ENCODE data around the gene PRKAA1. TPM values are rescaled to one million over a fixed set of nuclear protein-coding genes. Genes with fewer than 3 reads are reported as not detected.

Gene PRKAA1
- polyA plus RNA-seq, 1 donor from 2014 or later, result 66.9 TPM

- peaks cover 3% of the 10 kb centered on the region for H3K79me2 ChIP-seq (replicated peaks; ENCODE audit: insufficient read depth, low read length)
- H3K9me3 ChIP-seq (ENCODE audit: low read length), result no peaks in the 10 kb centered on the region
- no peaks in the 10 kb centered on the region for H3K27me3 ChIP-seq (ENCODE audit: insufficient read depth, low read depth, low read length)
- no peak overlapping the region for H2AFZ ChIP-seq (ENCODE audit: low read depth, low read length)
- peaks cover 10% of the 10 kb centered on the region for H3K36me3 ChIP-seq (ENCODE audit: insufficient read depth, low read length)
- TF ChIP-seq RAD21 (conservative IDR thresholded peaks at IDR 0.05) (peak; percentile 81), POLR2AphosphoS5 (IDR thresholded peaks at IDR 0.05) (no peak), TAF1 (IDR thresholded peaks at IDR 0.05; ENCODE audit: low read depth) (no peak), SMC3 (conservative IDR thresholded peaks at IDR 0.05; ENCODE audit: poor library complexity) (peak; percentile 79), REST (IDR thresholded peaks at IDR 0.05; ENCODE audit: borderline replicate concordance) (no peak), EZH2 (IDR thresholded peaks at IDR 0.05; ENCODE audit: borderline replicate concordance, insufficient read depth, low read length, poor library complexity, severe bottlenecking) (no peak), CTCF (IDR thresholded peaks at IDR 0.05; ENCODE audit: poor library complexity, severe bottlenecking) (peak; percentile 79)
- H3F3A ChIP-seq (ENCODE audit: insufficient read depth, low read length, poor library complexity, severe bottlenecking), result no peaks in the 10 kb centered on the region
- H4K20me1 ChIP-seq (ENCODE audit: insufficient read depth), result no peaks in the 10 kb centered on the region
- no peak overlapping the region for H3K27ac ChIP-seq (ENCODE audit: low read length)
- H3K9me2 ChIP-seq (ENCODE audit: insufficient read depth, low read length), result no peaks in the 10 kb centered on the region
- H3K4me2 ChIP-seq (ENCODE audit: low read length), result no peak overlapping the region
- H3K4me3 ChIP-seq (ENCODE audit: low read length), result no peak overlapping the region
- H3K9ac ChIP-seq (ENCODE audit: low read length), result no peak overlapping the region
Observed at GRCh38 chr5:40736103-40736875, 61.9 kb downstream of the PRKAA1 start.

GRCh38 chr5:40735609-40736008, 62.6 kb downstream of the PRKAA1 start:
- Histone ChIP-seq H2AFZ (ENCODE audit: low read depth, low read length) (no peak overlapping the region), H3K36me3 (ENCODE audit: insufficient read depth, low read length) (peaks cover 8% of the 10 kb centered on the region), H3K79me2 (replicated peaks; ENCODE audit: insufficient read depth, low read length) (peaks cover 3% of the 10 kb centered on the region), H3K4me2 (ENCODE audit: low read length) (no peak overlapping the region), H3F3A (ENCODE audit: insufficient read depth, low read length, poor library complexity, severe bottlenecking) (no peaks in the 10 kb centered on the region), H3K9me3 (ENCODE audit: low read length) (no peaks in the 10 kb centered on the region), H4K20me1 (ENCODE audit: insufficient read depth) (no peaks in the 10 kb centered on the region), H3K9ac (ENCODE audit: low read length) (no peak overlapping the region), H3K27me3 (ENCODE audit: insufficient read depth, low read depth, low read length) (no peaks in the 10 kb centered on the region), H3K4me3 (ENCODE audit: low read length) (no peak overlapping the region), H3K27ac (ENCODE audit: low read length) (no peak overlapping the region), H3K9me2 (ENCODE audit: insufficient read depth, low read length) (no peaks in the 10 kb centered on the region)
- TF ChIP-seq EZH2 (IDR thresholded peaks at IDR 0.05; ENCODE audit: borderline replicate concordance, insufficient read depth, low read length, poor library complexity, severe bottlenecking), result no peak
- TF ChIP-seq SMC3 (conservative IDR thresholded peaks at IDR 0.05; ENCODE audit: poor library complexity), result no peak
- TF ChIP-seq EP300 (conservative IDR thresholded peaks at IDR 0.05; ENCODE audit: poor library complexity, severe bottlenecking), result no peak
- TF ChIP-seq REST (IDR thresholded peaks at IDR 0.05; ENCODE audit: borderline replicate concordance), result no peak
- TF ChIP-seq POLR2AphosphoS5 (IDR thresholded peaks at IDR 0.05), result no peak
- TF ChIP-seq TAF1 (IDR thresholded peaks at IDR 0.05; ENCODE audit: low read depth), result no peak
- TF ChIP-seq MXI1 (conservative IDR thresholded peaks at IDR 0.05; ENCODE audit: poor library complexity, severe bottlenecking), result no peak
- no peak for TF ChIP-seq RAD21 (conservative IDR thresholded peaks at IDR 0.05)

Data from neural cell (in vitro differentiated cells).